ENCODE results near the gene ALOX5AP. TPM values are rescaled to one million over a fixed set of nuclear protein-coding genes. Genes with fewer than 3 reads are reported as not detected.

The ALOX5AP gene
- polyA plus RNA-seq, 1 experiment, result 0.11 TPM

DNA sequence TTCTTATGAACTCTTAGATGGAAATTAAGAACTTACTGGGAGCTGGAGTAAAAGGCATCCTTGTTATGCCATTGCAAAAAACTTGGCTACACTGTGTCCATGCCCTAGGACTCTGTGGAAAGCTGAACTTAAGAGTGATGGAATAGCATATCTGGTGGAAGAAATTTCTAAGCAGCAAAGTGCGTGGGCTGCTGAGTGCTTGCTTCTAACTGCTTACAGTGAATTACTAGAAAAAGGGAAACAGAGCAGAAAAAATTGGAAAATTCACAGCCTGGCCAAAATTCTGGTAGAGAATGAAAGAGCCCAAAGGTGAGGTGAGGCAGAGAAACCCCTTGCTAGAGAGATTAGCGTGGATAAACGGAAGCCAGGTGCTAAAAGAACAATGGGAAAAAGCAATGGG lies 44.3 kb downstream of the ALOX5AP start:
- H3K36me3 ChIP-seq (ENCODE audit: control insufficient read depth, insufficient read depth, low read length), result no peaks in the 10 kb centered on the region
- no peak overlapping the region for H3K4me3 ChIP-seq (ENCODE audit: low read depth, low read length)
- DNase-seq (ENCODE audit: low read depth), result no peak
- peaks cover 12% of the 10 kb centered on the region for H3K27me3 ChIP-seq (ENCODE audit: control insufficient read depth, insufficient read depth, low read length)
- CTCF ChIA-PET, result interaction anchor here (0.7 kb wide), 1 partner anchor 9 kb away, joined by 3 read pairs; no protein-coding TSS in a partner anchor
- POLR2A ChIA-PET, result no interaction called here
- TF ChIP-seq, protein P1, sequence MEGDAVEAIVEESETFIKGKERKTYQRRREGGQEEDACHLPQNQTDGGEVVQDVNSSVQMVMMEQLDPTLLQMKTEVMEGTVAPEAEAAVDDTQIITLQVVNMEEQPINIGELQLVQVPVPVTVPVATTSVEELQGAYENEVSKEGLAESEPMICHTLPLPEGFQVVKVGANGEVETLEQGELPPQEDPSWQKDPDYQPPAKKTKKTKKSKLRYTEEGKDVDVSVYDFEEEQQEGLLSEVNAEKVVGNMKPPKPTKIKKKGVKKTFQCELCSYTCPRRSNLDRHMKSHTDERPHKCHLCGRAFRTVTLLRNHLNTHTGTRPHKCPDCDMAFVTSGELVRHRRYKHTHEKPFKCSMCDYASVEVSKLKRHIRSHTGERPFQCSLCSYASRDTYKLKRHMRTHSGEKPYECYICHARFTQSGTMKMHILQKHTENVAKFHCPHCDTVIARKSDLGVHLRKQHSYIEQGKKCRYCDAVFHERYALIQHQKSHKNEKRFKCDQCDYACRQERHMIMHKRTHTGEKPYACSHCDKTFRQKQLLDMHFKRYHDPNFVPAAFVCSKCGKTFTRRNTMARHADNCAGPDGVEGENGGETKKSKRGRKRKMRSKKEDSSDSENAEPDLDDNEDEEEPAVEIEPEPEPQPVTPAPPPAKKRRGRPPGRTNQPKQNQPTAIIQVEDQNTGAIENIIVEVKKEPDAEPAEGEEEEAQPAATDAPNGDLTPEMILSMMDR (IDR thresholded peaks at IDR 0.05; ENCODE audit: insufficient read depth, low read depth, low read length), result no peak

DNA sequence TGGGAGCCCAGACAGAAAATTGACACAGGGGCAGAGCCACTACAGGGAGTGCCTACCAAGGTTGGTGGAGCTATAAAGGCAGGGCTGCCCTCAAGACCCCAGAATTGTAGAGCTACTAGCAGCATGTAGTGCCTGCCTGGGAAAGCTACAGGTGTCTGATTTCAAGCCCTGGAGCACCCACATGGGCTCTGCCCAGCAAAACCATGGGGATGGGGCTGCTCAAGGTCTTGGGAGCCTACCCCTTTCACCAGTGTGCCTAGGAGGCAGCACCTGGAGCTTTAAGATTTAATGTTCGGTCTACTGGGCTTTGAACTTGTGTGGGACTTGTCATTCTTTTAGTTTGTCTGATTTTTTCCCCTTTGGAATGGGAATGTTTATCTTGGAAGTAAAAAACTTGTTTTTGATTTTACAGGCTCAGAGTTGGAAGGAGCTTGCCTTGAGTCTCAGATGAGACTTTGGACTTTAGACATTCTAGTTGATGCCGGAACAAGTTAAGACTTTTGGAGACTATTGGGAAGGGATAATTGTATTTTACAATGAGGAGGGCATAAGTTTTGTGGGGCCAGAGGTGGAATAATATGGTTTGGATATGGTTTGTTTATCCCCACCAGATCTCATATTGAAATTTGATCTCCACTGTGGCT lies 45.1 kb downstream of the ALOX5AP start:
- TF ChIP-seq, protein P1 (IDR thresholded peaks at IDR 0.05; ENCODE audit: insufficient read depth, low read depth, low read length), result no peak
- H3K36me3 ChIP-seq (ENCODE audit: control insufficient read depth, insufficient read depth, low read length), result no peaks in the 10 kb centered on the region
- CTCF ChIA-PET, result interaction anchor here (0.5 to 0.9 kb wide), 3 partner anchors 89 to 1023 kb away, joined by 3 read pairs; no protein-coding TSS in a partner anchor
- POLR2A ChIA-PET, result no interaction called here
- no peak for DNase-seq (ENCODE audit: low read depth)
- H3K4me3 ChIP-seq (ENCODE audit: low read depth, low read length), result no peak overlapping the region
- H3K27me3 ChIP-seq (ENCODE audit: control insufficient read depth, insufficient read depth, low read length), result peaks cover 12% of the 10 kb centered on the region

DNA sequence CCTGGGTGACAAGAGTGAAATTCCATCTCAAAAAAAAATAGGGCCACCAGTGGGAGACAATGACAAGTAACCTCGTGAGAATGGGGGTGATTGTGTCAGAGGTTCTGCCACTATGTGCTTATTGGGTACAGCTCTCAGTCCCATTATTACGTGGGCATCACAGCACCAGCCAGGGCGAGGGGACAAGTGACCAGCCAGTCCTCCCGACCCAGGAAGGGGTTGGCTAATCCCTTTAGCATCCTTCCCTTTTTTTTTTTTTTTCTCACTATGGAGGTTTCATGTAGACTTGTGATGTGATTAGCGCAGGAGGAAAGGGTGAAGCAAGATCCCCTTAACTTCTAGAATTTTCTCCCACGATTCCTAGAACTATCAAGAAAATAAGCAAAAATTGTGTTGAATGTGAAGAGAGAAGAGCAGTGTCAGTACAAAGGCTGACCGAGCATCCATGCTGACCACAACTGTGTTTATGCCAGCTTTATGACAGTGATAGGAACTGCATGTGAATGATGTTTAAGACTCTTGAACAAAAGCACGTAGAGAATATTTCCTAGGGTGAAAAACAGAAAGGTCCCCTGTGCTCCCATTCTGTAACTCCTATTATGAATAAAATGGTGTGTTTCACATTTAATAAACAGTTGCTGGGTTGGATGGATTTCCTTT lies 50.0 kb downstream of the ALOX5AP start:
- no peak for DNase-seq (ENCODE audit: low read depth)
- CTCF ChIA-PET, result no interaction called here
- TF ChIP-seq, protein P1 (IDR thresholded peaks at IDR 0.05; ENCODE audit: insufficient read depth, low read depth, low read length), result no peak
- POLR2A ChIA-PET, result no interaction called here
- H3K4me3 ChIP-seq (ENCODE audit: low read depth, low read length), result no peak overlapping the region
- no peaks in the 10 kb centered on the region for H3K36me3 ChIP-seq (ENCODE audit: control insufficient read depth, insufficient read depth, low read length)
- H3K27me3 ChIP-seq (ENCODE audit: control insufficient read depth, insufficient read depth, low read length), result peaks cover 7% of the 10 kb centered on the region

DNA sequence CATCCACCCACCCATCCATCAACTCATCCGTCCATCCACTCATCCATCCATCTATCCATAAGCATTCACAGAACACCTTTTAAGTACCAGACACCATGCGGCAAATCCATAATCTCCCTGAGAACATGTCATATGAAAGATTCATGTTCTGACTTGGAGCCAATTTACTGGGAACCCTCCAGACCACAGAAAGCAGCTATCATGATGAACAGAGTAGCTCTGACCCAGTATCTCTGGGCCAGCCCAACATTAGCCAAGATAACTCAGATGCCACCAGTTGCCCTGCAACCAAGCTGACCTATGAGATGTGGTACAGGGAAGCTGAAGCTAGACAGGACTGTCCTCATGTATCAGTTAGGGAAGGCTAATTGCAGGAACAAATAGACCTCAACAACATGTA lies 51.3 kb downstream of the ALOX5AP start:
- Histone ChIP-seq H3K4me3 (ENCODE audit: low read depth, low read length) (no peak overlapping the region), H3K27me3 (ENCODE audit: control insufficient read depth, insufficient read depth, low read length) (peaks cover 6% of the 10 kb centered on the region), H3K36me3 (ENCODE audit: control insufficient read depth, insufficient read depth, low read length) (no peaks in the 10 kb centered on the region)
- POLR2A ChIA-PET, result no interaction called here
- no peak for DNase-seq (ENCODE audit: low read depth)
- CTCF ChIA-PET, result no interaction called here
- TF ChIP-seq, protein P1 (IDR thresholded peaks at IDR 0.05; ENCODE audit: insufficient read depth, low read depth, low read length), result no peak

DNA sequence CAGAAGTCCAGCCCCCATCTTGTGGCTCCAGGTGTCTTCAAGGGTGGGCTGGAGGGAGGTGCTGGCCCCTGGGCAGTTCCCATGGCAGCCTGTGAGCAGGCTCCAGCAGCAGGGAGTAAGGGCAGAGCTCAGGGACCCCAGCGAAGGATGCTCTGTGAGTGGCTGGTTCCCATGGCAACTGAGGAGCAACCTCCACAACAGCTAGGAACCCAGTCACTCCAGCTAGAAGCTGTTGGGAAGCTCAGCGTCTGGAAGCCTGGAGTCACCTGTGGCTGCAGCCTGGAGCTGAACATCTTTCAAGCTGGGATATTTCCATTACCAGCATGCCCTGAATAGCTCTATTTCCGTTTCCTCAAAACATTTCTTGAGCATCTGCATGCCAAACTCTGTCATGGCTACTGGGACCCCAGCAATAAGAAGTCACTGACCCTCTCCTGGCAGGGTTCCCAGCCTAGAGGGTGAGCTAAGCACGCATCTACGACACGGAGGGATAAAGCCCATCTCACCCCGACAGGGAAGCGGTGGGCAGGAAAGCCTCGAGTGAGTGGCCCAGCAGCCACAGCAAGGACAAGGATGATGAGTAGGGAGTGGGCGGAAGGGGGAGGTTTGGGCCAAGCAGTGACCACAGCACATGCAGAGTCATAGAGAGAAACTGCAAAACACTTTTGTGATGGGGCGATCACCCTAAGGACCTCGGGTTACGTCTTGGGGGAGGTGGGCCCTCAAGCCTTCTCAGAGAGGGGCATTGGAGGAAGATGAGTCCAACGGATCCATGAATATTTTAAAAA lies 52.6 kb downstream of the ALOX5AP start:
- POLR2A ChIA-PET, result no interaction called here
- peaks cover 6% of the 10 kb centered on the region for H3K27me3 ChIP-seq (ENCODE audit: control insufficient read depth, insufficient read depth, low read length)
- TF ChIP-seq, protein P1 (IDR thresholded peaks at IDR 0.05; ENCODE audit: insufficient read depth, low read depth, low read length), result no peak
- no peak overlapping the region for H3K4me3 ChIP-seq (ENCODE audit: low read depth, low read length)
- DNase-seq (ENCODE audit: low read depth), result no peak
- CTCF ChIA-PET, result interaction anchor here (0.6 kb wide), 1 partner anchor 372 kb away, joined by 3 read pairs; no protein-coding TSS in a partner anchor
- no peaks in the 10 kb centered on the region for H3K36me3 ChIP-seq (ENCODE audit: control insufficient read depth, insufficient read depth, low read length)
